Measurements from ENCODE around the gene CTSD.

Gene CTSD

GRCh38 chr11:1756791-1757771 is 6.6 kb downstream of the CTSD start:
- in situ Hi-C loops (cut with MboI; ENCODE audit: low sequenced_read_pairs) = no loop called here

- in situ Hi-C loops (cut with MboI; ENCODE audit: low sequenced_read_pairs) = no loop called here
These were observed 7.8 kb downstream of the CTSD start for GRCh38 chr11:1755692-1756561.

DNA sequence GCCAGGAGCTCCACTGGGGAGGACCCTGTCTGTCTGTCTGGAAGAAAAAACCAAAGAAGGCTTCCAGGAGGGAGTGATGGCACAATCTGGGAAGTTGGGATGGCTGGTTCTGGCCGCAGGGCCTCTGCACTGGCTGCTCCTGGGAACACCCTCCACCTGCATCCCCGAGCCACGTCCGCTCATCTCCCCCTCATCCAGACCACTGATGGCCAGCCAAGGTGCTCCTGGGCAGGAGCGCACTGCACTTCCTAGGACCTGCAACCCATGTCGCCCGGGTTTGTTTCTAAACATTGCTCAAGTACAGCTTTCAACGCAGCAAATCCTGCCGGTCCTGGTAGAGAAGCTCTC is 8.4 kb downstream of the CTSD start:
- in situ Hi-C loops (cut with MboI; ENCODE audit: low sequenced_read_pairs) = no loop called here

- in situ Hi-C loops (cut with MboI; ENCODE audit: low sequenced_read_pairs) = no loop called here
These were observed 9.2 kb downstream of the CTSD start for GRCh38 chr11:1754376-1755150.

- in situ Hi-C loops (cut with MboI; ENCODE audit: low sequenced_read_pairs) = no loop called here
These were observed 9.8 kb downstream of the CTSD start for GRCh38 chr11:1753929-1754305.

GRCh38 chr11:1753229-1753928 is 10.3 kb downstream of the CTSD start:
- in situ Hi-C loops (cut with MboI; ENCODE audit: low sequenced_read_pairs) = no loop called here

DNA sequence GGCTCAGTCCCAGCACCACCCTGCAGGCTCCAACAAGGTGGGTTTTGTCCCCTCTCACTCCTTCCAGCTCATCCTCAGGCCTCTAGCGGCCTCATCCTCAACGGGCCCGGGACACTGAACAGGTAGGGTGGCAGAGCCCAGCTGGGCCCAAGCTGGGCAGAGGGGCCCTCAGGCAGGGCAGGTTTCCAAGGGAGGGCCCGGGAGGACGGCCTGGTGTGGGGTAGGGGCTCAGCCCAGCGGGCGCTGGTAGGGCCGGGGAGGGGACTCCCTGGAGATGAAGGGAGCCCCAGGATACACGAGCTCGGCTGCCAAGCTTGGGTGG is 10.9 kb downstream of the CTSD start:
- in situ Hi-C loops (cut with MboI; ENCODE audit: low sequenced_read_pairs) = no loop called here

DNA sequence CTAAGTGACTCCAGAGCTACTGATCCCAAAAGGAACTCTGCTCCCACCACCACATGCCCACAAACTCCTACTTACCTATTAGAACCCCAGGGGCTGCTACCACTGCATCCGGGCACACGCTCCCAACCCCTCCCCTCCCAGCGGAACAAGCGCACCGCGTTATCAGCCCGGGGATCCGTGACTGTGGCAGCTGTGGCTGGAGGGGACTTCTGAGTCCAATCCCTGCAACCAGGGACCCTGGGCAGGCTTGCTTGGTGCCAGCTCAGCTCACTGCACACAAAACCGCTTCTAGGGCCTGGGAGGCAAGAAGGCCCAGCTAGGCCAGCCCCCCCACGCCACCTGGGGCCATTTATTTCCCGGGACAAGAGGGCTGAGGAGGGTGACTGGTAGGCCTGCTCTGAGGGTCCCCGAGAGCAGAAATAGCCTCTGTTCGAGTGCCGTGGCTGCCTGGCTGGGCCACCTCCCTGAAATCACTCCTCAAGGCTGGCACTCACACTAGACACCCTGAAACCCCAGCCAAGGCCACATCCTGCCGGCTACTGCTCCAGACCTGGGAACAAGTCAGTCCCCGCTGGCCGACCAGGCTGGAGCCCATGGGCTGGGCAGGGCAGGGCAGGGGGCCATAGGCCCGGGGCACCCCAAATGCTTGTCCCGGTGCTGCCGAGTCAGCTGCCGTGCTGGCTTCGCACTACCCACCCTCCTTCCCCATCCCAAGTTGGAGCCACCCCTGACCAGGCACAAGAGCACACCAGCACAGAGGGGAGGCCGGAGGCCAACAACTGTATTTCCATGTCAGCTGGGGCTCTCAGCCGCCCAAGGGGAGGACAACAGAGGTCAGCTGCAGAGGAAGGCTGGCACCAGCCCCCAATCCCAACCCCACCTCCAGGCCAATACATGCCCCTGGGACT is 11.5 kb downstream of the CTSD start:
- in situ Hi-C loops (cut with MboI; ENCODE audit: low sequenced_read_pairs) = no loop called here

- in situ Hi-C loops (cut with MboI; ENCODE audit: low sequenced_read_pairs) = no loop called here
These were observed 12.2 kb downstream of the CTSD start for GRCh38 chr11:1751531-1751921.

GRCh38 chr11:1750840-1751530 is 12.7 kb downstream of the CTSD start:
- in situ Hi-C loops (cut with MboI; ENCODE audit: low sequenced_read_pairs) = no loop called here

DNA sequence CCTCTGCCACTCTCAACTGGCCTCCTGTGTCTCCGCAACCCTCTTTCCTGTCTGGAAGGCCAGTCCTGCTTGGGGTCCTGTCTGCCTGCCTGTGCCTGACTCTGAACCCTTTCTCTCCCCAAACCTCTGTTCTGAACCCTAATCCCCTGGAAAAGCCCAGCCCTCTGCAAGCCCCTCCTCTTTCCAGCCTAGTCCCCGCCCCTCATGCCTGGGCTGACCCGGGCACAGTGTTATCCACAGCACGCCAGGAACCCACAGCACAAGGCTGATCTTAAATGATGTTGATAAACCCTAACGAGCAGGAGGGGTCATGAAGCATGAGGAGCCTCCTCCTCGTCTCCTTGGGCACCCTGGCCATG is 13.3 kb downstream of the CTSD start, which contains the start of gene IFITM10:
Gene IFITM10 (minus strand): TSS at position 115 of the 359 bp plus-strand sequence. CDS start 153 bp downstream, outside the sequence.
- in situ Hi-C loops (cut with MboI; ENCODE audit: low sequenced_read_pairs) = no loop called here

DNA sequence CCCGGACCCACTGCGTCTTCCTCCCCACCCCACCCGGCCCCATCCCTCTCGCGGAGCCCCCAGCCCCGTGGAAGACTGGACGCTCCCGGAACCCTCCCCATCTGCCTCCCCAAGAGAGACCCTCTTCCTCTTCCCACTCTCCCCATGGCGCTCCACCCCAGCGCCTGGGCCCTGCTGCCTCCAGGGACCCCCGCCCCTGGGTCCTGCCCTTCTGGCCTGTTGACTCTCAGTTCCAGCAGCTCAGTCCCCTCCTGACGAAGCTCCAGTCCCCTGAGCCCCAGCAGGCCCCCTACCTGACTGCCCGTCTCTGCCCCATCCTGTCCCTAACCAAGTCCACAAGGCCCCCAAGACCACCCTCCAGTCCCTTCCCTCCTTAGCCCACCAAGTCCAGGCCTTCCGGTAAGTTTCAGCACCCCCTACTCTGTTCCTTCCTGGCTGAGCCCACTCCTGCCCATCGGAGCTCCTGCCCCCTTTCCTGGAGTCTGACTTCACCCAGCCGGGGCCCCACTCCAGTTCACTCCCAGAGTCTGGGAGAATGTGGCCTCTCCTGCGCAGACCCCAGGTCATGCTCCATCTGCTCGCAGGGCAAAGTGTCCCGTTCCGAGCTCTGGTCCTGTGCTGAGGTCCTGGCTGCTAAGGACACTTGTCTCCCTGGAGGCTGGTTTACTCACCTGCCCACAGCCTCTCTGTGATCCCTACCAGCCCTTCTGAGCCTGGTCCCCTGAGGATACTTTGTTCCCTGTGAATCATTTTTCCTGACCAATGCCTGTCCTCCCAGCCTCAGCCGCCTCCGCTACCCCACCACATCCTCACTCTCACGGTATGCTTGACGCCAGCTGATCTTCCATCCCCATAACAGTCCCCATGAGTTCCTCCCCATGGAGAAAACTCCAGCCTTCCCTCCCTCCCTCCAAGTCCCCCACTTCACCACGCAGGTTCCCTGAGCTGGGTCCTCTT is 14.1 kb downstream of the CTSD start:
- in situ Hi-C loops (cut with MboI; ENCODE audit: low sequenced_read_pairs) = no loop called here

DNA sequence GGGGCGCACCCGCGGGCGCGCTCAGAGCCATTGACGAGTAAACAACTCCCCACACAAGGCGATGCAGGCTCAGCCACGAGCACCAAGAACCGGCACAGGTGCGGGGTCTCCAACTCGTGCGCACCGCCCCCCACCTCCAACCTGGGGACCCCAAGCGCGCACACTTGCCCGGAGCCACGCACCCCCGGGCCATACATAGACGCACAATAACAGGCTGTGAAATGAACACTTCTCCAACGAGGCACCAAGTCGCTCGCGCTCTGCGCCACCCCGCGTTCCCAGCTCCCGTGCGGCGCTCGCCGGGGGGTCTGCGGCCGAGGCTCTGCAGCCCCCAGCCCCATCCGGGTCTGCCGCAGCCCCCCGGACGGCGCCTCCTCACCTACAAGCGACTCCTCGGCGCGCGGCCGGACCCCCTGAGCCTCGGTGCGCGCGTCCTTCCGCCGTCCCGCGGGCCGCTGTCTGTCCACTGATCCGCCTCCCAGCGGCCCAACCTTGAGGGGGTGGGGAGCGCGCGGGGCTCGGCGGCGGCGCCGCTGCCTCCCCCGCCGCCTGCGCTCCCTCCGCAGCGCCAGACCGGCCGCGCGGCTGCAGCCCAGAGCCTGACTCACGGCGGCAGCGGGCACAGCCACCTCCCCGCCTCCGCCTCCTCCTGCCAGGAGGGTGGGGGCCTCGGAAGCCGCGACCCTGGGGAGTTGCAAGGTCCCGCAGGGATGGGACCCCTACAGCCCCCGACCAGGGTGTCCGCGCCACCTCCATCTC is 14.9 kb downstream of the CTSD start:
- in situ Hi-C loops (cut with MboI; ENCODE audit: low sequenced_read_pairs) = no loop called here

GRCh38 chr11:1747753-1748635 is 15.7 kb downstream of the CTSD start:
- in situ Hi-C loops (cut with MboI; ENCODE audit: low sequenced_read_pairs) = no loop called here

- in situ Hi-C loops (cut with MboI; ENCODE audit: low sequenced_read_pairs) = no loop called here
These were observed 16.6 kb downstream of the CTSD start for GRCh38 chr11:1746956-1747752.
